GM21515 (cell line): ENCODE results near the gene SLC25A21.

ENCODE experiments used
- ATAC-seq: cut with Tn5 transposase; IDR thresholded peaks from one replicate; pipeline ENCODE4 v1.9.1; 2021; ENCODE audit not compliant: unreplicated experiment

SLC25A21 gene

GRCh38 chr14:36674659-36675058, 497.7 kb downstream of the SLC25A21 start:
- no peak for ATAC-seq

DNA sequence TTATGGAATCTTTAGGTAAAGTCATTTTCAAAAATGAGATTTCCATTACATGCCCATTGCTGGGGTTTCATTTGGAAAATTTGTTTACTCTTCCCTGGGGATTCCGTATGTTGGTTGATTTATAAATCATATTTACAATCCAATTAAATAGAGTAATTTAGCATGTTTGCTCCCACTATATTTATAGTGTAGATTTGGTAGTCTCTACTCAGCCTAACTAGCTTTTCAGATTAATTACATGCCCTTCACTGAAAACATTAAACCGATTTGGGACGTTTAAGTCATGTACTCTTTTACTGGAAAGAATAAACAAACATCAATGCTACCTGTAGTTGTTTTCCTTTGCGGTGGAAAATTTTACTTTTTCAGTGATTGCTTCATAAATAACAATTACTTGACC, 500.3 kb downstream of the SLC25A21 start:
- ATAC-seq = no peak

- no peak for ATAC-seq
These were observed 501.3 kb downstream of the SLC25A21 start for GRCh38 chr14:36671149-36671548.

DNA sequence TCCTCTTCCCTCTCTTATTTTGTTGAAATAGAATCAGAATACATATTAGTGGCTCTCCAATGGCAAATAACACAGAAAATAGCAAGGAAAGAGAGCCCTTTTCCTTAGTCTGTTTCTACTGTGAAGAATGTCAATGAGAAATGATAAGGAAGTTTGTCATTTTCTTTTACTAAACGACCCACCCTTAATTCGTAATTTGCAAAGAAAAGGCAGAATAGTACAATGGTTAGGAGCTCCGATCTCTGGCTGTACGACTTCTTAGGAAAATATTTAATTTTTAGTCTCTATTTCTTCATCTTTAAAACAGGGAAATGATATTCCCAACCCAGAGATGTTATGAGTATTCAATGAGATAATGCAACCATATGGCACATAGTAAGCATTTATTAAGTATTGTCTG, 504.7 kb downstream of the SLC25A21 start:
- no peak for ATAC-seq

DNA sequence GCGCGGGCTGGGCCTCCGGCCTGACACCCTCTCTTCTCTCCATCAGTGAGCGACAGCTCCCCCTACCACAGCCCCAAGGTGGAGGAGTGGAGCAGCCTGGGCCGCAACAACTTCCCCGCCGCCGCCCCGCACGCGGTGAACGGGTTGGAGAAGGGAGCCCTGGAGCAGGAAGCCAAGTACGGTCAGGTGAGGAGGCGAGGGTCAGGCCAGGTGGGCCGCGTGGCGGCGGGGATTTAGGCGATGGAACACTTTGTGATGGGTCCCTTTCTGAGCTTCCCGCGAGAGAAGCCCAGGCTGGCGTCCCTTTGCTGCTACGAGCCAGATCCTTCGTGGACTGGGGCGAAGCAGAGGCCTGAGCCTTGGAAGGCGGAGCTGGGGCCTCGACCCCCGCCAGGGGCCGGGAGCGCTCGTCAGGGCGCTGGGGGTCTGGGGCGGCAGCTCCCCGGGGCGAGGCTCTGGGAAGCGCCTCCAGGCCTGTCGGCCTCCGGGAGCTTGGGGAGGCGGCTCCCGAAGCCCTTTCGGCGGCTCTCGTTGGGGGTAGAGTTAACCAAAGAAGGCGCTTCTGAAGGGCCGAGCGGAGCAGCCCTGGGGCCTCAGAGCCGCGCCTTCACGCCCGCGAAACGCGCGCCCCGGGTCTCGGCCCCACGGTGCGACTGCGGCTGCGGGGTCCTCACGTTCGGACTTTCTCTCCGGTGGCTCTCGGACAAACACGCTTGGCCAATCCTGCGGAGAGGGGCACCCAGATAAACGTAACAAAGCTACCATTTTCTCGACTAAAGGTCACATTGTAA, 505.8 kb downstream of the SLC25A21 start:
- ATAC-seq = no peak

DNA sequence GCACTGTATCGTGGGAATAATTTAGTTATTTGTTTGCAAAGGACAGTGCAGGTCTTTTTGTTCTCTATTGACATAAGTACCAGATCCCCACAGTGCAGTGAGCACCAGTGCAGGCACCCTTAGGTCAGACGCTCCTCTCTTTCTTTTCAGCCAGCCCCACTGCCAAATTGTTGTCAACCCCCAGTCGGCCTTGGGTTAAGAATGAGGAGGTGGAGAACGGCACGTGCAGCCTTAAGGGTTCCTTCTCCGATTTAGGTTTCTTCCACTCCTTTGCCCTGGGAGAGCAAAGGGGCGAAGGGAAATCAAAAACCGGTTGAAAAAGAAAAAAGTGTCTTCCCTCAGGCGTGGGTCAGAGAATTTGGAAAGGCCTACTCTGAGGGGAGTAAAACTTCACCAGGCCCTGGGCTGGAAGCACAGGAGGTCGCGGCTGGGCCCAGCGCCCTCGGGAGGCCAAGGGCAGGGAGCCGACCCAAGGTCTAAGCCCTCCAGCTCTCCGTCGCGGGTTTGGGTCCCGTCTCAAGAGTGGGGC, 506.5 kb downstream of the SLC25A21 start:
- ATAC-seq = no peak

DNA sequence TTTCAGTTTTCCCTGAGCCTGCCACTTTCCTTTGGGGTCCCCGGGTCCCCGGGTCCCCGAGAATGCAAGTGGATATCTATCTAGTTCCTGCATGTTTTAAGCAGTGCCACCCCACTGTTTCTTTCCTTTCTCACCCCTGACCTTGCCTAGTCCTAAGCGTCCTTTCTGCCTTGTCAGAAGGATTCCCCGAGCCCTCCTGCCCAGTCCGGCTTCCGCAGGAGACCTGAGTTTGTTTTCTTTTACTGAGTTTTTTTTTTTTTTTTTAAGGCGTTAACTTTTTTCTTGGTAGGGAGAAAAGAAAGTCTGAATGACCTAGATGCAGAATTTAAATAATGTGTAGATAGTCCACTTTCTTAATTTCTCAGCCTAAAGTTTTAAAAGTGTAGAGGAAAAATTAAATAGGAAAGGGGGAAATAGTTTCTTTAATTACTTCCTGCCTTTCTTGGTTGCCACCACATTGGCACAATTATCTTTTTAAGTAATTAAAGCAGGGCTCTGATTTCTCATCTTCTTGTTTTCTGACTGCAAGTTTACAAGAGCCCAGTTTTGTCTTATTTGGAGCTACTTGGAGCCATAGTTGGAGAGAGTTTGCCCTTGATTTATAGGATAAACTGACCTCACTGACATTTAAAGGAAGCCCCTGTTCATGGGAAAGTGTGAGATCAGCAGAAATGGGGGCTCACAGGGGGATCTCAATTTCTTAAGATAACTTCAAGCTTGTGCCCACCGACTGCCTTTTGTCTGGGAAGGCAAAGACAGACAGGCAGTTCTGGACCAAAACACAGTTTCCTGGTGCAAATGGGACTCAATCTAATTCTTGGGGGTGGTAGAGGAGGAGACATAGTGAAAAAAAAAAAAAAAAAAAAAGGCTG, 507.8 kb downstream of the SLC25A21 start:
- no peak for ATAC-seq

- ATAC-seq = no peak
These were observed 508.7 kb downstream of the SLC25A21 start for GRCh38 chr14:36663404-36664321.

DNA sequence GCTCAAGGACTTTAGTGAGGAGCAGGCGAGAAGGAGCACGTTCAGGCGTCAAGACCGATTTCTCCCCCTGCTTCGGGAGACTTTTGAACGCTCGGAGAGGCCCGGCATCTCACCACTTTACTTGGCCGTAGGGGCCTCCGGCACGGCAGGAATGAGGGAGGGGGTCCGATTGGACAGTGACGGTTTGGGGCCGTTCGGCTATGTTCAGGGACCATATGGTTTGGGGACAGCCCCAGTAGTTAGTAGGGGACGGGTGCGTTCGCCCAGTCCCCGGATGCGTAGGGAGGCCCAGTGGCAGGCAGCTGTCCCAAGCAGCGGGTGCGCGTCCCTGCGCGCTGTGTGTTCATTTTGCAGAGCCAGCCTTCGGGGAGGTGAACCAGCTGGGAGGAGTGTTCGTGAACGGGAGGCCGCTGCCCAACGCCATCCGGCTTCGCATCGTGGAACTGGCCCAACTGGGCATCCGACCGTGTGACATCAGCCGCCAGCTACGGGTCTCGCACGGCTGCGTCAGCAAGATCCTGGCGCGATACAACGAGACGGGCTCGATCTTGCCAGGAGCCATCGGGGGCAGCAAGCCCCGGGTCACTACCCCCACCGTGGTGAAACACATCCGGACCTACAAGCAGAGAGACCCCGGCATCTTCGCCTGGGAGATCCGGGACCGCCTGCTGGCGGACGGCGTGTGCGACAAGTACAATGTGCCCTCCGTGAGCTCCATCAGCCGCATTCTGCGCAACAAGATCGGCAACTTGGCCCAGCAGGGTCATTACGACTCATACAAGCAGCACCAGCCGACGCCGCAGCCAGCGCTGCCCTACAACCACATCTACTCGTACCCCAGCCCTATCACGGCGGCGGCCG, 509.6 kb downstream of the SLC25A21 start:
- no peak for ATAC-seq

- no peak for ATAC-seq
These were observed 510.2 kb downstream of the SLC25A21 start for GRCh38 chr14:36662258-36662542.

DNA sequence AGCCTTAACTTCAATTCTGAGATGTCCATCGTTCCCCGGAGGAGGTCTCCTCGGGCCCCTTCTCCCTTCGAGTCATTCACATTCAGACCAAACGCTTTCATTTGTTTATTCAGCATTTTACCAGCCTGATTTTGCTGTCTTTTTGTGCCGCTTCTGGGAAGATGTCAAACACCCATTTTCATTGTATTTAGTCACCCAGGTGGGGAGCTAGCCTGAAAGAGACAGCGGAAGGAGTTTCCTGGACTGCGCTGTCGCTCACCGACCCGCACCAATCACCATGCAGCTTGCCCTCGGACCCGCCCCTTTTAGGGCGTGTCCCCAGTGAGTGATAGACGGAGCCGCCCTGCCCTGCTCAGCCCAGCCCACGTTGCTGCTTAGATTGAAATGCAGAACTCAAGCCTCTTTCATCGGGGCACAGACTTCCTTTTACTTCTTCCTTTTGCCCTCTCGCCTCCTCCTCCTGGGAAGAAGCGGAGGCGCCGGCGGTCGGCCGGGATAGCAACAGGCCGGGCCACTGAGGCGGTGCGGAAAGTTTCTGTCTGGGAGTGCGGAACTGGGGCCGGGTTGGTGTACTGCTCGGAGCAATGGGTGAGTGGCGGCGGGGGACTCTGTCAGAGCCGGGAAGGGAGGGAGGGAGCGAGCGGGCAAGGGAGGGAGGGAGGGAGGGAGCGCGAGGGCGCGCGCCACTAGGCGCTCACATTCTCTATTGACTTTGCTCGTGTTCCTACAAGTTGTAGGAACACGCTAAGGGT, 510.7 kb downstream of the SLC25A21 start, which contains the start of gene PAX9:
Gene PAX9, plus strand, starts transcription at position 355 of the 752 bp plus-strand sequence. Its CDS starts 230 bp downstream, at position 585.
- ATAC-seq = no peak

DNA sequence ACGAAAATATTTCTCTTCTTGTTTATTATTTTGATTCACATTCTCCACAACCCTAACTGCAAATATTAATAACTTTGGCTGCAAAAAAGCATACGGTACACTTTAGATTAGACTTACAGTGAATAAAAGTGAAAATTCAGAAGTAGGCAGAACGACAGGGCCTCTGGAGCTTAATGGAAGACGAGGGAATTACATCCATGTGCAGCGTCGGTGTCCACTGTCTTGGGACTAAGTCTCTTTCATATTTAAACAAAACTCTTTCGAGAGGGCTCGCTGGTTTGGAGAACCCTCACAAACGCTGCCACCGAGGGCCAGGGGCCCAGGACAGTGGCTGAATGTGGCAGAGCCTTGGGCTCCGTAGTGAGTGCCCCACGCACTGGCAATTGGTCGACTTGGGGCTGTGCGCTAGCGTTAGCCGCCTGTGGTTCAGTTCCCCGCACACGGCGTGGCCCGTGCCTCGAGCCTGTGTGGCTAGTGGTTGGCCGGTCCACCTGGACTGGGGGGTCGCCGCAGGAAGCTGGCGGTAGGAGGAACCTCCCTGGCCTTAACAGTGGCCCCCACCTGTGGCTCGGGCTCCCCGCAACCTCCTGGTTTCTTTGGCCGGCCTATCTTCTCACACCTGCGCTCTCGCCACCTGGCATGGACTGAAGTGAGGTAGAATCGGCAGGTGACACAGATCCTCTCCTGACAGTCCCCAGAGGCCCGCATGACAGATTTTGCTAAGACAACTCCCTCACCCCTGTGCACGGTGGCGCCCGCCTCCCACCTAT, 511.5 kb downstream of the SLC25A21 start:
- ATAC-seq = no peak

DNA sequence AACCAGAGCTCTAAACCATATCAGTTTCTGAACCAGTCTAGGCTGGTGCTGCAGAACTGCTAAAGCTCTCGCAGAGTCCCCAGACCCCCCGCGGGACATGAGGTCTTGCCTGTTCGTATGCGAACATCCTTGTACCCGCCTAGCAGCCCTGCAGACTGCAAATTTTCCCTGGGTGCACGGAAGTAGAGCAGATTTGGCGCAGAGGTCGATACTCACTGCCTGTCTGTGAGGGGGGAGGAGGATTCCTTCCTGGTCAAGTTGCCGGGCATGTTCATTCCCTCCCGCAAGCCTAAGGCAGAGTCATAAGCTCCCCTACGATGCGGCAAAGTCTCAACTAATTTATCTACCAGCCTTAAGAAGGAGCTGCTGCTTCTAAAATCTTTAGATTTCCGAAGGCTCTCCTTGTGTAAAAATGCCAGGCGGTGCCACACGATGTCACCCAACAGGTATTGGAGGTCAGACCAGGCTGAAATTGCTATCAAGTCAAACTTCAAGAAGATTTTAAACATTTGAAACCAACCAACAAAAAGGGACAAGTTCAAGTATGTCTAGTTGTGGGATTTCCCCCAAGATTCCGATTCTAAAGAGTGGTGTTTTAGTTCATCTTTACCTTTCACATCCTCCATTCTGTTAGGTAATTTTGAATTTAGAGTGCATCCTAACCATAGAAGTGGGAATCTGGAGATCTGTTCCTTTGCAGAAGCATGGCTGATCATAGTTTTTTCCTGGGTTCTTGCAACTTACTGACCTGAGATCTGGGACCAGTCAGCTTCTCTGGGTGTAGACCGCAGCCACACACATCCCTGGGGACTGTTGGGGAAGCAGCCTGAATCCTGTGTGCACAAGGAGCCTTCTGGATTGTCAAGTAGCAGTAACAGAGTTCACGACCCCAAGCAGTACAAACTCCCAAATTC, 512.3 kb downstream of the SLC25A21 start:
- no peak for ATAC-seq

GRCh38 chr14:36659010-36659821, 513.2 kb downstream of the SLC25A21 start:
- ATAC-seq = no peak

GRCh38 chr14:36658123-36659009, 514.0 kb downstream of the SLC25A21 start:
- ATAC-seq = no peak
